Smooth muscle cell of the brain vasculature (primary cell): ENCODE measurements around the gene GCN1.
A peak's percentile ranks its signal among the peaks of the same experiment; 100 is the strongest.

Source experiments
- DNase-seq: peaks from one replicate; pipeline ENCODE4 v3.0.0-alpha.2; 2012; ENCODE audit warnings: low read depth, low spot score

GCN1 gene

GRCh38 chr12:120229487-120230325 lies 35.2 kb upstream of the GCN1 start:
- DNase-seq, result no peak

- no peak for DNase-seq
These were observed 34.6 kb upstream of the GCN1 start for GRCh38 chr12:120229071-120229486.

- DNase-seq, result peak; percentile 77
These were observed 34.0 kb upstream of the GCN1 start for GRCh38 chr12:120228291-120229070.

GRCh38 chr12:120228041-120228290 lies 33.5 kb upstream of the GCN1 start:
- no peak for DNase-seq

- no peak for DNase-seq
These were observed 32.9 kb upstream of the GCN1 start for GRCh38 chr12:120227233-120228040.

GRCh38 chr12:120225852-120226640 lies 31.5 kb upstream of the GCN1 start:
- no peak for DNase-seq

- DNase-seq, result no peak
These were observed 30.7 kb upstream of the GCN1 start for GRCh38 chr12:120225200-120225558.

- DNase-seq, result no peak
These were observed 30.0 kb upstream of the GCN1 start for GRCh38 chr12:120224304-120225199.

GRCh38 chr12:120223458-120224303 lies 29.2 kb upstream of the GCN1 start:
- DNase-seq, result no peak

- no peak for DNase-seq
These were observed 27.8 kb upstream of the GCN1 start for GRCh38 chr12:120222288-120222832.

- no peak for DNase-seq
These were observed 27.0 kb upstream of the GCN1 start for GRCh38 chr12:120221576-120221900.

- DNase-seq, result no peak
These were observed 26.5 kb upstream of the GCN1 start for GRCh38 chr12:120220838-120221575.

- DNase-seq, result no peak
These were observed 24.4 kb upstream of the GCN1 start for GRCh38 chr12:120218680-120219606.

- DNase-seq, result no peak
These were observed 22.5 kb upstream of the GCN1 start for GRCh38 chr12:120216742-120217605.

GRCh38 chr12:120215766-120216735 lies 21.5 kb upstream of the GCN1 start:
- DNase-seq, result no peak

GRCh38 chr12:120215357-120215735 lies 20.8 kb upstream of the GCN1 start:
- no peak for DNase-seq
